Measurements from ENCODE around the gene COL4A2.

DNA sequence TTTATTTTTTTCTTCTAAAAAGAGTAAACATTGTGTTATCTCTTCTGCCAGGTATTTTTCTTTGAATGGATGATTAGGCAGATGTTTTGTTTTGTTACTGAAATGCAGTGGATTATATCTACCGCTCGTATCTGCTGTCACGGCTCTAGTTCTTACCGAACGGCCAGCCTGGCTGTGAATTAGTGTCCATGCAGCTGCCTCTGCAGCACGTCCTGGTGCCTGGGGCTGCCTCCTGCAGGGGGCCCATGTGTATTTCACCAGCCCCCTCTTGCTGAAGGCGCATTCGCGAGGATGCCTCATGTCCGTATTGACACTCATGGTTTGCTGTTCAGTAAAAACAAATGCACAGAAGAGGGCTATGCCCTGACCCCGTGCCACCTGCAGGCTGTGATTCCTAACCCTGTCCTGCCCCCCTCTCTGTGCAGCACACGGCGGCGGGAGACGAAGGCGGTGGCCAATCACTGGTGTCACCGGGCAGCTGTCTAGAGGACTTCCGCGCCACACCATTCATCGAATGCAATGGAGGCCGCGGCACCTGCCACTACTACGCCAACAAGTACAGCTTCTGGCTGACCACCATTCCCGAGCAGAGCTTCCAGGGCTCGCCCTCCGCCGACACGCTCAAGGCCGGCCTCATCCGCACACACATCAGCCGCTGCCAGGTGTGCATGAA lies 204.6 kb downstream of the COL4A2 start:
- no peak for TF ChIP-seq GATA3 (IDR thresholded peaks at IDR 0.05; ENCODE audit: low read depth, low read length)
- TF ChIP-seq GATA2 (IDR thresholded peaks at IDR 0.05; ENCODE audit: low read depth, low read length), result no peak

All from SH-SY5Y (cell line).